NCI-H2227 (cell line): ENCODE results near the gene EPB41L4A.
"Not testable (repeated sequence)": the region's sequence is repeated elsewhere in the genome, so short reads cannot be mapped to it uniquely, and the experiment has no call there.

ENCODE experiments used
- DNase-seq: peaks from one replicate; lab custom pipeline; 2025; ENCODE audit not compliant: unreplicated experiment; lab: John Stamatoyannopoulos, UW

Gene EPB41L4A

DNA sequence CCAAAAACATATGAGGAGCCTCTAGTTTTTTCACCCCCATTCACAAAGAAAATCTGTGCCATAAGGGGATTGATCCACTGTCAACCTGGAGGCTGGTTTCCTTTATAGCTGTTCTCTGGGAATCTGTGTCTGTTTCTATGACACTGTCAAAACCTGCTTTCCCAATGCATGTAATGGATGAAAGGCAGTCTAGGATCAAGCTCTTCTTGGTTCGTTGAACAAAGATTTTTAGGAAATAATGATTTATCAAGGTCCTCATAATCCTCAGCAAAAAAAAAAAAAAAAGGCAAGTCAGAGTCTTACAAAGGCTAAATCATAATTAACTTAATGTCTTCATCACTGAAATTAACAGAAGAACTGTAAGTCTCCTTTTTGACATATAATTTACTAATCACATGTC lies 16.0 kb downstream of the EPB41L4A start:
- DNase-seq = no peak

DNA sequence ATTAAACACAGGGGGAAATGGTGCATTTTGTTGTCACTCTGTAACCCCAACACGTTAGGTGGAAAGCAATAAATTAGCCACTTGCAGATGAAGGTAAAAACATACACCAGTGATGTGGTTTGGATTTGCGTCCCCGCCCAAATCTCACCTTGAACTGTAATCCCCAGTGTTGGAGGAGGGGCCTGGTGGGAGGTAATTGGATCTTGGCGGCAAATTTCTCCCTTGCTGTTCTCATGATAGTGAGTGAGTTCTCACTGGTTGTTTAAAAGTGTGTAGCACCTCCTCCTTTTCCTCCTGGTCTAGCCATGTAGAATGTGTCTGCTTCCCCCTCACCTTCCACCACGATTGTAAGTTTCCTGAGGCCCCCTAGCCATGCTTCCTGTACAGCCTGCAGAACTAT lies 17.2 kb downstream of the EPB41L4A start:
- no peak for DNase-seq

DNA sequence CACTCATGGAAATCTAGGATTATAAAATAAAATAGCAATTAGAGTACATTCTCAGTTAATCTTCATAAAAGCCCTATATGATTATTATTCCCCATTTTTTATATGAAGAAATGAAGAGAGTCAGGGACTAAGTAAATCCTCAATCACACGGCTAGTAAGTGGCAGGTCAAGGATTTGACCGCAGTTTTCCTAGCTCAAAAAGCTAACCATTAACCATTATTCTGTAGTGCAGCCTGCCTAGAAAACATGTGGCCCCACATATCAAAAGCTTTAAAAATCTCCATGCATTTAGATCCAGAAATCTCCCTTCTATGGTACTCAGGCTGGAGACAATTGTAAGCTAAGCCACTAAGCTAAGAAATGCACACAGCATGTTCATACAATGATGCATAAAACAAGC lies 21.4 kb downstream of the EPB41L4A start:
- peak; percentile 1 for DNase-seq

- DNase-seq = no peak
These were observed 22.6 kb downstream of the EPB41L4A start for GRCh38 chr5:112396430-112396829.

GRCh38 chr5:112395299-112395698 lies 23.8 kb downstream of the EPB41L4A start:
- DNase-seq = not testable (repeated sequence)

DNA sequence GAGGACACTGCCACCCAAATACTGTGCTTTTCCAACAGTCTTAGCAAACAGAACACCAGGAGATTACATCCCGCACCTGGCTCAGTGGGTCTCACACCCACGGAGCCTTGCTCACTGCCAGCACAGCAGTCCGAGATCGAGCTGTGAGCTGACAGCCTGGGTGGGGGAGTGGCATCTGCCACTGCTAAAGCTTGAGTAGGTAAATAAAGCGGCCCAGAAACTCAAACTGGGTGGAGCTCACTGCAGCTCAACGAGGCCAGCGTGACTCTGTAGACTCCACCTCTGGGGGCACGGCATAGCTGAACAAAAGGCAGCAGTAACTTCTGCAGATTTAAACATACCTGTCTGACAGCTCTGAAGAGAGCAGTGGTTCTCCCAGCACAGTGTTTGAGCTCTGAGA lies 28.8 kb downstream of the EPB41L4A start:
- peak; percentile 49 for DNase-seq

DNA sequence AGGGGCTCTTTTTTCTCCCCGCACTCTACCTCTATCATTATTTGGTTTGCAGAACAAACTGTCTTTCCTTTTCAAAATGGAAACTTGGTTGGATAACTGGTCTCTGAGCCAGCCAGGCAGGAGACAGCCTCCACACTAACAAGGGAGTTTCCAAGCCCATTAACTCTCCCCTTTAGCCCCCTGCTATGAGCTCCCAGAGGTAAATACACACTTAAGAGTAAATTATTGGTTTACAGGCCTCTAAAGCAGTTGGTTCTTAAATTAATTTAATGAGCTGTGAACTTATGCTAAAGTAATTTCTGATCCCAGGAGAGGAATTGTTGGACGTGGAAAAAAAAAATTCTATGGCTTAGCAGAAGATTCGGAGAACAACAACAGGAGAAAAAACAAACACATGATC lies 30.3 kb downstream of the EPB41L4A start:
- DNase-seq = peak; percentile 68

GRCh38 chr5:112388074-112388473 lies 31.0 kb downstream of the EPB41L4A start:
- DNase-seq = peak; percentile 26

GRCh38 chr5:112386766-112387165 lies 32.3 kb downstream of the EPB41L4A start:
- no peak for DNase-seq

GRCh38 chr5:112385969-112386368 lies 33.1 kb downstream of the EPB41L4A start:
- no peak for DNase-seq

GRCh38 chr5:112385566-112385965 lies 33.5 kb downstream of the EPB41L4A start:
- DNase-seq = no peak

DNA sequence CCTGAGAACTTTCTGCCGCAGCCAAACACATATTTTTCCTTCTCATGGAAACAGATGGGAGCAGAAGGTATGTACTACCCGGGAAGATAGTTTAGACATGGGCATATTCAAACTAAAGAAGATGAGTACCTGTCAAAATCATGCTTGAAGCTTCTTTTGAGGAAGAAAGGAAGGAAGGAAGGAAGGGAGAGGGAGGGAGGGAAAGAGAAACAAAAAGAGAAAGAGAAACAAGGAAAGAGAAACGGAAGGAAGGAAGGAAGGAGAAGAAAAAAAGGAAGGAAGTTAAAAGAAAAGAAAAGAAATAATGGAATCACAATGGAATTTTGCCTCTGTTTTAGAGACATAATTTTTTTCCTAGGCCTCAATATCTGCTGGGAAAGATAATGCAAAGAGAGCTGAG lies 34.6 kb downstream of the EPB41L4A start:
- no peak for DNase-seq

DNA sequence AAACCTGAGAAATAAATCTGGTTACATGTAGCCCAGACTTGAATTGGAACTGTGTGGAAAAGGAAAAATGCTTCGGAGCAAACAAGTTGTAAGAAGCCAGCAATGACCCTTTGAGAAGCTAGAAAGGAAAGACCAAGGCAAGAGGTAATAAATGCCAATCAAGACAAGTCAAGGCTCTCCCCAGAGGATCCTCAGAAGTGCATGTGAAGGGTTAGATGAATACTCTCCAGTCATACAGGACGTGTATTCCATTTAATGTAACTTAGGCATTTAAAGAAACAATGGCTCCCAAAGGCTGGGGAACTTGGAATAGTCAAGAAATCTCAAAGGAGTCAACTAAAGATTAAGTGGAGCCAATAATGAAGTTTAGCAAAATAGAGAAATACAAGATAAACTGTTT lies 36.2 kb downstream of the EPB41L4A start:
- DNase-seq = no peak

- no peak for DNase-seq
These were observed 37.6 kb downstream of the EPB41L4A start for GRCh38 chr5:112381521-112381920.

GRCh38 chr5:112379542-112380325 lies 39.3 kb downstream of the EPB41L4A start:
- no peak for DNase-seq

- no peak for DNase-seq
These were observed 44.3 kb downstream of the EPB41L4A start for GRCh38 chr5:112374818-112375217.

DNA sequence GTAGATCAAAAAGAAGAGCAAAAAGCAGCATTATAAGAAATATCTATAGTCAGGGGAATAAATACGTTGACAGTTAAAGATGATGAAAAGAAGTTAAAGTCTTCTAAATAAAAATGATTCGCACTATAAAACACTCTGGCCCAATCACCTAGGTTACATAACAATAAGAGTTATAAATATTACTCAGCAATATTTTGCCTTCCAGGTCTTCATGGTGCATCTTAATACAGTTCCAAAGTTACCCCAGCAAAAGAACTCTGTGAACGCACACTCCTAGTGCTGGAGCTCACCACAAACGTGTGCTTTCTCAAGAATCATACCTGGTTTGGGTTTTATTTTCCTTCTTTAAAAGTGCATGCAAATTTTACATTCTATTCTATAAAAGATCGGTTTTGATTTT lies 44.7 kb downstream of the EPB41L4A start:
- no peak for DNase-seq

GRCh38 chr5:112373885-112374284 lies 45.2 kb downstream of the EPB41L4A start:
- DNase-seq = no peak

DNA sequence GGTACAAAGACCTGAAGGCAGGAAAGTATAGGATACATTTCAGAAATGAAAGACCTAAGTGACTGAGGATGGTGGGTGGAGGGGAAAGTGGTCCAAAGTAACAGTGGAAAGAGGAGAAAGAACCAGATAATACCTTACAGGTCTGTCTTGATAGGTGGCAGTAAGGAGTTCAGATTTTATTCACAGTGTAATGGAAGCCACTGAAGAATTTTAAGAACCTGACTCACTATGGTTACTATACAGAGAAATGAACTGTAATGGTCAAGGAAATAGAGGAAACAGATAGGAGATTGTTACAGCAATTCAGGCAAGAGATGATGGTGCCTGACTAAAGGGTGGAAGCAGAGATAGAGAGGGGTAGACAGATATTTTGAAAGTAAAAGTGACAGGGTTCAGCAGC lies 46.5 kb downstream of the EPB41L4A start:
- no peak for DNase-seq

DNA sequence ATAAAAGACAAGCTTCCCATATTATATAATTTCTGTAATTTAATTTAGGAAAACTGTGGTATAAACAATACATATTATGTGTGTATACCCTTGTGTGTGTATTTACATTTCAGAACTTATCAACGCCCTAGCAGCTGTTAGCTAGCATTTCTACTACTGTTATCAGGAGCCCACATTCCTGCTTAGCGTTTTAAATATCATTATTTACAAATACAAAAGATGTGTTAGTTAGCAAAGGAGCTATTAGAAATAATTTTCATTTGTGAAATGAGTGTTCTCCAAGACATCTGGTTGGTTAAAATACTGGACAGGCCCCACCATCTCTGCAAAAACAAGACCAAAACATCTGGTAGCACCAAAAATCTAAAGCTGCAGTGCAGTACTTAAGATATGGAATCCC lies 48.0 kb downstream of the EPB41L4A start:
- no peak for DNase-seq

- DNase-seq = no peak
These were observed 51.7 kb downstream of the EPB41L4A start for GRCh38 chr5:112367400-112367799.

GRCh38 chr5:112366987-112367386 lies 52.1 kb downstream of the EPB41L4A start:
- DNase-seq = no peak

DNA sequence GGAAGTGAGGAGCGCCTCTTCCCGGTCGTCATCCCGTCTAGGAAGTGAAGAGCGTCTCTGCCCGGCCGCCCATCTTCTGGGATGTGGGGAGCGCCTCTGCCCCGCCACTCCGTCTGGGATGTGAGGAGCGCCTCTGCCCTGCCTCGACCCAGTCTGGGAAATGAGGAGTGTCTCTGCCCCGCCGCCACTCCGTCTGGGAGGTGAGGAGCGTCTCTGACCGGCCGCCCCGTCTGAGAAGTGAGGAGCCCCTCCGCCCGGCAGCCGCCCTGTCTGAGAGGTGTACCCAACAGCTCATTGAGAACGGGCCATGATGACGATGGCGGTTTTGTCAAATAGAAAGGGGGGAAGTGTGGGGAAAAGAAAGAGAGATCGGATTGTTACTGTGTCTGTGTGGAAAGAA lies 58.3 kb downstream of the EPB41L4A start:
- DNase-seq = not testable (repeated sequence)
